Karpas-422 (cell line): ENCODE data around the gene HIF3A. TPM values are rescaled to one million over a fixed set of nuclear protein-coding genes. Genes with fewer than 3 reads are reported as not detected.

Source experiments
- DNase-seq: peaks from one replicate; pipeline ENCODE4 v3.0.0-alpha.2; 2015
- H2AFZ ChIP-seq: fragments of 200-600 bp; sonication (generic); 2 replicates; pipeline ENCODE4 v1.6.1; 2014; ENCODE audit warnings: antibody characterized with exemption, low read length, mixed read lengths
- H3K27ac ChIP-seq: fragments of 200-600 bp; sonication (generic); 2 replicates; pipeline ENCODE4 v1.5.1; 2014; ENCODE audit warnings: mild to moderate bottlenecking, low read length, moderate library complexity
- H3K27me3 ChIP-seq: fragments of 200-600 bp; sonication (generic); 2 replicates; pipeline ENCODE4 v1.6.1; 2014; ENCODE audit warnings: low read length, mixed read lengths
- H3K36me3 ChIP-seq: fragments of 200-600 bp; sonication (generic); 2 replicates; pipeline ENCODE4 v1.6.1; 2014; ENCODE audit warnings: low read length, mixed read lengths; ENCODE audit not compliant: insufficient read depth
- H3K4me1 ChIP-seq: fragments of 200-600 bp; sonication (generic); 2 replicates; pipeline ENCODE4 v1.6.1; 2014; ENCODE audit warnings: mild to moderate bottlenecking, low read length, mixed read lengths
- H3K4me2 ChIP-seq: fragments of 200-600 bp; sonication (generic); 2 replicates; pipeline ENCODE4 v1.6.1; 2014; ENCODE audit warnings: low read length, low read depth, mild to moderate bottlenecking; ENCODE audit not compliant: poor library complexity, severe bottlenecking
- H3K4me3 ChIP-seq: fragments of 200-600 bp; sonication (generic); 2 replicates; pipeline ENCODE4 v1.5.1; 2014; ENCODE audit warnings: mild to moderate bottlenecking, antibody characterized with exemption, low read length, mixed read lengths
- H3K79me2 ChIP-seq: fragments of 200-600 bp; sonication (generic); 2 replicates; pipeline ENCODE4 v1.6.1; 2014; ENCODE audit warnings: mild to moderate bottlenecking, low read length, mixed read lengths
- H3K9ac ChIP-seq: fragments of 200-600 bp; sonication (generic); 2 replicates; pipeline ENCODE4 v1.6.0; 2014; ENCODE audit warnings: low read length
- H3K9me2 ChIP-seq: fragments of 200-600 bp; sonication (generic), shearing (Covaris generic); replicated peaks from 2 replicates; pipeline ENCODE4 v1.6.0; 2014; ENCODE audit warnings: mild to moderate bottlenecking, low read length, moderate library complexity; ENCODE audit not compliant: insufficient read depth
- H3K9me3 ChIP-seq: fragments of 300-700, 200-600 bp; sonication (generic); 2 replicates; pipeline ENCODE4 v1.6.1; 2014; ENCODE audit warnings: low read length, mixed read lengths
- H4K20me1 ChIP-seq: fragments of 200-600 bp; sonication (generic); 2 replicates; pipeline ENCODE4 v1.6.1; 2014; ENCODE audit warnings: mild to moderate bottlenecking, antibody characterized with exemption, low read length, low read depth; ENCODE audit not compliant: insufficient read depth
- total RNA-seq: library from RNA; depleted of rRNA; stranded (reverse); fragments of >200 nt; shearing (Covaris generic); gene quantifications from 2 replicates; pipeline ENCODE4 v1.2.3, GENCODE V29; 2014; ENCODE audit warnings: low replicate concordance

The HIF3A gene
- total RNA-seq, 1 experiment from 2014 or later = not detected

DNA sequence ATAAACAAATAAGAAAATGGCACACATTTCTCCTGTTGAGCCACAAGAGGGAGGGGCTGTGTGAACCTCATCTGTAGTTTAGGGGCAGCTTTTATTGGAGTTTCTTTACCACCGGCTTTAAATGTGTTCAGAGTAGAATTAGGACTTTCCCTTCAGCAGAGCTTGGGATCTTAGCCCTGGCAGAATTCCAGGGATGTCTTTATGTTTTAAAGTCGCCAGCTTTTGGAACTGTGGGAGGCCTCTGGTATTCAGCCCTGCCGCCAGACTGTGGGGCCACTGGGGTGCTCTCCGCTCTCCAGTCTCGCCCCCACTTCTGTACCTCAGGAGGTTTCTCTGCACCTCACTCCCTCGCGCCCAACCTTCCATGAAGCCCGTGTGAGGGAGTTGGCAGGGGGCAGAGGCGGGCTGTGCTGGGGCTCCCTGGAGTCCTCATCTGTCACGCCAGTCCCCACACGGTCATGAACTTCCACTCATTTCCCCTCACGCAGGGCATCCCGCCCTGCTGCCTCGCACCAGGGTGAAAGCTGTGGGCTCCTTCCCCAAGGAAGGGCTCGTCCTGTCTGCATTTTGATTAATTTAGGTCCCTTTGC, 85.0 kb downstream of the HIF3A start:
- Histone ChIP-seq H3K4me1 (no peaks in the 10 kb centered on the region), H3K4me3 (no peak overlapping the region), H2AFZ (no peak overlapping the region), H3K36me3 (peaks cover 32% of the 10 kb centered on the region; the same call in 1 of the 2 replicates), H3K27ac (no peak overlapping the region), H4K20me1 (no peaks in the 10 kb centered on the region), H3K9ac (no peak overlapping the region), H3K4me2 (no peak overlapping the region), H3K27me3 (no peaks in the 10 kb centered on the region), H3K9me2 (no peaks in the 10 kb centered on the region), H3K9me3 (no peaks in the 10 kb centered on the region), H3K79me2 (peaks cover 42% of the 10 kb centered on the region)
- DNase-seq = no peak

DNA sequence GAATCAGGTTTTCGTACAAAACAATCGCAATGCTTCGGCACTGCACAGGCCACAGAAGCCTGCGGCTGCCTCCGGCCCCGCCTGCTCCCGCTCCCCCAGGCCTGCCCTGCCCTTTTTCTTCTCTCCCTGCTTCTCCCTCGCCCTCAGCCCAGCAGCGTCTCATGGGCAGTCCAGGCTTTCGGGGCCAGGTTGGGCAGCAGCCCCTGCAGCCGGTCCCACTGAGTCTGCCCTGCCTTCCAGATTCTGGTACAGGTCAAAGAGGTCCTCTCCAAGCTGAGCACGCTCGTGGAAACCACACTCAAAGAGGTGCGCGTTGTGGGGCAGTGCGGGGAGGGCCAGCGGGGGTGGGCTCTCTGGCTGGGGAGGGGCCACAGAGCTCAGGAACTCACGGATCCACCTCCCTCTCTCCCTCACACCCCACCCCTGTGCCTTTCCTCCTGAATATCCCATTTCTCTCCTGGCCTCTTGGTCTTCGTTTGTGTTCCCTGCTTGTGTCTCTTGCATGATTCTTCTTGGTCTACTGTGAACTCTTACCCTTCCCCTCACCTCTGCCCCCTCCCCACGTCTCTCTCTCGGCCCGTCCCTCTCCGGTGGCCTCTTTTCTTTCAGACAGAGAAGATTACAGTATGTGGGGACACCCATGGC, 86.5 kb downstream of the HIF3A start:
- no peak for DNase-seq
- Histone ChIP-seq H3K9ac (no peak overlapping the region), H3K9me3 (no peaks in the 10 kb centered on the region), H3K36me3 (peaks cover 25% of the 10 kb centered on the region; the same call in 1 of the 2 replicates), H3K9me2 (no peaks in the 10 kb centered on the region), H3K27me3 (no peaks in the 10 kb centered on the region), H4K20me1 (no peaks in the 10 kb centered on the region), H3K4me3 (no peak overlapping the region), H3K4me1 (no peaks in the 10 kb centered on the region), H3K79me2 (peaks cover 28% of the 10 kb centered on the region), H3K27ac (no peak overlapping the region), H3K4me2 (no peak overlapping the region), H2AFZ (no peak overlapping the region)

DNA sequence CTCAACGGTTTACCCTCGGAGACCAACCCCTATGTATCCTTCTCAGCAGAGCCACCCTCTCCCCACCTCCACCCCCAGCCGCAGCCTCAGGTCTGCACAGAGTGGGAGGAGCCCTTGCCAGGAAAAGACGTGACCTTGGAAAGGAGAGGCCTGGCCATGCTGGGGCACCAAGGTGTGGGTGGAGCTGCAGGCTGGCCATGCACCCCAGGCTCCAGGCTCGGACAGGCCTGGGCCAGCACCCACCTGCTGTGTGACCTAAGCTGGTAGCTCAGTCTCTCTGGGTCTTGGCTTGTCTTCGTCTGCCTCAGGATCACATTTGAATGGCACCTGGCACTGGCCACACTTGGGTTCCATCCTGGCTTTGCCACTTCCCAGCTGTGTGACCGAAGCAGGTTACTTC, 87.0 kb downstream of the HIF3A start:
- Histone ChIP-seq H3K9me2 (no peaks in the 10 kb centered on the region), H4K20me1 (no peaks in the 10 kb centered on the region), H3K9me3 (no peaks in the 10 kb centered on the region), H3K4me2 (no peak overlapping the region), H2AFZ (no peak overlapping the region), H3K36me3 (peaks cover 24% of the 10 kb centered on the region), H3K4me1 (no peaks in the 10 kb centered on the region), H3K79me2 (peaks cover 23% of the 10 kb centered on the region), H3K9ac (no peak overlapping the region), H3K4me3 (no peak overlapping the region), H3K27me3 (no peaks in the 10 kb centered on the region), H3K27ac (no peak overlapping the region)
- no peak for DNase-seq

DNA sequence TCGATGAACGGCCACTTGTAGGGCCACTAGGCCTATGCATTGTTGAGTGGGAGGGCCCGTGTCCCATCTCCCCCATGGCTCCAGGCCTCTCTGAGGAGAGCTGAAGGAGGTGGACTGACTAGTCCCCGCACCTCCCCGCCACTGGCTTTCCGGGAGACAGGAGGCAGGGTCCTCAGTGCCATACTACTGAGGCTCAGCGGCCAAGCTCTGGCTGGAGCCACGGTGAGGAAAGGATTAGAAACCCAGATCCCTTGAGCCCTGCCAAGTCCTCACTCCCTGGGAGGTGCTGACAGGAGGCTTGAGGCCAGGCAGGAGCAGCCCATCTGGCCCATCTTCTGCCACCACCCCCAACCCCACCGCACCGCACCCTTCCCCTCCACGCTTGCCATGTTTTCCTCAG, 87.6 kb downstream of the HIF3A start:
- Histone ChIP-seq H3K4me2 (no peak overlapping the region), H3K9me3 (no peaks in the 10 kb centered on the region), H3K36me3 (peaks cover 24% of the 10 kb centered on the region), H3K4me1 (no peaks in the 10 kb centered on the region), H3K9ac (no peak overlapping the region), H3K9me2 (no peaks in the 10 kb centered on the region), H4K20me1 (no peaks in the 10 kb centered on the region), H3K4me3 (no peak overlapping the region), H3K79me2 (peaks cover 17% of the 10 kb centered on the region), H2AFZ (no peak overlapping the region), H3K27me3 (no peaks in the 10 kb centered on the region), H3K27ac (no peak overlapping the region)
- DNase-seq = no peak

DNA sequence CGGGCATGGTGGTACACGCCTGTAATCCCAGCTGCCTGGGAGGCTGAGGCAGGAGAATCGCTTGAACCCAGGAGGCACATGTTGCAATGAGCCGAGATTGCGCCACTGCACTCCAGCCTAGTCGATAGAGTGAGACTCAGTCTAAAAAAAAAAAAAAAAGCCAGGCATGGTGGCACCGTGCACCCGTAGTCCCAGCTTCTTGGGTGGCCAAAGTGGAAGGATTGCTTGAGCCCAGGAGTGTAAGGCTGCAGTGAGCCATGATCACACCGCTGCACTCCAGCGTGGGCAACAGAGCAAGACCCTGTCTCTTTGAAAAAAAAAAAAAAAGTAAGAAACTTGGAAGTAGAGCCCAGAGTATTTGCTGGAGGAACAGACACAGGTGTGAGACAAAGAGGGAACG, 88.8 kb downstream of the HIF3A start:
- Histone ChIP-seq H3K79me2 (peaks cover 9% of the 10 kb centered on the region), H3K4me1 (no peaks in the 10 kb centered on the region), H3K9ac (no peak overlapping the region), H3K9me2 (no peaks in the 10 kb centered on the region), H3K4me2 (no peak overlapping the region), H3K9me3 (no peaks in the 10 kb centered on the region), H3K36me3 (peaks cover 25% of the 10 kb centered on the region), H3K27ac (no peak overlapping the region), H3K27me3 (no peaks in the 10 kb centered on the region), H3K4me3 (no peak overlapping the region), H2AFZ (no peak overlapping the region), H4K20me1 (0 out of 2 replicates have a peak, but pooled peaks cover under 1% of the 10 kb centered on the region)
- DNase-seq = no peak

DNA sequence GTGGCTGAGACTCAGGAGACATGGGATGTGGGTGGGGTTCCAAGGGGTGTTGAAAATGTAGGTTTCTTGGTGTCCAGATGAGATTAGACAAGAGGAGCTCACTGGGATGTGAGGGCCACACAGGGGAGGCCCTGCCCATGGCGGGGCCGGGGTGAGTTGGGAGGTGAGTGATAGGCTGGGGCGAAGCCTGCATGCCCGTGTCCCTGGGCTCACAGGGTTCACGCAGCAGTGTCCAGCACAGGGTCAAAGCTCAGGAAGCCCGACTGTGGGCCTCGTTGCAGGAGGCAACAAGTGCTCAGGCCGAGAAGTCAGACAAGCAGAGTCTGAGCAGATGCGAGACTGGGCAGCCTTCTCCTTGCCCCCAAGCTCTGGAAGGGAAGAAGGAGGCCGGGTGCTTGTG, 89.3 kb downstream of the HIF3A start:
- 0 out of 2 replicates have a peak, but pooled peaks cover 3% of the 10 kb centered on the region for H4K20me1 ChIP-seq
- H3K27ac ChIP-seq = no peak overlapping the region
- no peaks in the 10 kb centered on the region for H3K27me3 ChIP-seq
- H2AFZ ChIP-seq = no peak overlapping the region
- no peaks in the 10 kb centered on the region for H3K9me2 ChIP-seq
- H3K4me1 ChIP-seq = no peaks in the 10 kb centered on the region
- no peak overlapping the region for H3K4me3 ChIP-seq
- no peak for DNase-seq
- H3K9ac ChIP-seq = no peak overlapping the region
- H3K79me2 ChIP-seq = peaks cover 4% of the 10 kb centered on the region
- H3K9me3 ChIP-seq = no peaks in the 10 kb centered on the region
- H3K4me2 ChIP-seq = no peak overlapping the region
- H3K36me3 ChIP-seq = peaks cover 20% of the 10 kb centered on the region

DNA sequence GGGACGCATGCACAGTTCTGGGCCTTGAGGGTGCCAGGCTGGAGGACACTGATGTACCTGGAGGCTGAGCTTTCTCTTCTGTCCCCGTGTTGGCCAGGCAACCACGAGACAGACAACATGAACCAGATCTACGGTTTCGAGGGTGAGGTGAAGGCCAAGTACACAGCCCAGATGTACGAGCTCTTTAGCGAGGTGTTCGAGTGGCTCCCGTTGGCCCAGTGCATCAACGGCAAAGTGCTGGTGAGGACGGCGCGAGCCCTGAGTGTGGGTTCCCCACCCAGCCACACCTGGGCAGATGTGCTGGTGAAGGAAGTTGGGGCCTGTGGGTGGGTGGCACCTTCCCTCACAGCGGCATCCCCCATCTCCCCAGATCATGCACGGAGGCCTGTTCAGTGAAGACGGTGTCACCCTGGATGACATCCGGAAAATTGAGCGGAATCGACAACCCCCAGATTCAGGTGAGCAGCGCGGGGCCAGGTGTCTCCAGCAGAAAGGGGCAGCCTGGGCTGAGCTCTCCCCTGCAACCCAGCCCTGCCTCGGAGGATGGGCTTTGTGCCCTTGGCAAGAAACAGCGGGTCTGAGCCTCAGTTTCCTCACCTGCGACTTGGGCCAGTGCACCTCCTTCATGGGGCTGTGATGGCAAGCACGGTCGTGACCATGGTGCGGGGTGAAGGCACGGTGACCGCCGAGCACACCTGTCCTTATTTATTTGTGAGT, 90.3 kb downstream of the HIF3A start:
- H3K4me1 ChIP-seq = no peaks in the 10 kb centered on the region
- 0 out of 2 replicates have a peak, but pooled peaks cover 3% of the 10 kb centered on the region for H4K20me1 ChIP-seq
- H3K9me3 ChIP-seq = no peaks in the 10 kb centered on the region
- H3K79me2 ChIP-seq = no peaks in the 10 kb centered on the region
- no peak overlapping the region for H3K4me2 ChIP-seq
- no peak overlapping the region for H3K27ac ChIP-seq
- peaks cover 18% of the 10 kb centered on the region for H3K36me3 ChIP-seq
- no peaks in the 10 kb centered on the region for H3K27me3 ChIP-seq
- no peaks in the 10 kb centered on the region for H3K9me2 ChIP-seq
- no peak overlapping the region for H2AFZ ChIP-seq
- no peak overlapping the region for H3K9ac ChIP-seq
- DNase-seq = no peak
- H3K4me3 ChIP-seq = no peak overlapping the region

DNA sequence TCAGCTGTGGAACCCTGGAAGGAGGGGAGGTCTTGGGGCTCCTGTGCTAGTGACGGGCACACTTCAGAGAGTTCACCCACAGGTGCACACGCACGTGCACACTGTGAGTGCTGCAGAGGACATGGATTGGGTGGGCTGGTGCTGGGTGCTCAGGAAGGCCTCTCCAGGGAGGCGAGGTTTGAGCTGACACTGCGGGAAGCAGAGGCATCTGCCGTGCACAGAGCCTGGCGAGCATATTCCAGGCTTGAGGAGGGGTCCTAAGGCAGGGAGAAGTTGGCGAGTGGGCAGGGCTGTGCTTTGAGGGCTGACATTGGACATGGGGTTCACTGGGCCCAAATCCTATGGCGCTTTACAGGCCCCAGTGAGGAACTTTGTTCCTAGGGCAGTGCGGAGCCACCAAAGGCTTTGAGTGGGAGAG, 90.9 kb downstream of the HIF3A start:
- Histone ChIP-seq H4K20me1 (0 out of 2 replicates have a peak, but pooled peaks cover 3% of the 10 kb centered on the region), H2AFZ (no peak overlapping the region), H3K79me2 (no peaks in the 10 kb centered on the region), H3K4me3 (no peak overlapping the region), H3K9me3 (no peaks in the 10 kb centered on the region), H3K9ac (no peak overlapping the region), H3K36me3 (peaks cover 18% of the 10 kb centered on the region), H3K27me3 (no peaks in the 10 kb centered on the region), H3K9me2 (no peaks in the 10 kb centered on the region), H3K4me1 (no peaks in the 10 kb centered on the region), H3K27ac (no peak overlapping the region), H3K4me2 (no peak overlapping the region)
- DNase-seq = no peak
